Ovary (tissue), 9 donors: ENCODE results near the gene MMP1. TPM values are rescaled to one million over a fixed set of nuclear protein-coding genes. Genes with fewer than 3 reads are reported as not detected.

Source experiments
- DNase-seq, 5 donors: peaks; one replicate each; pipeline ENCODE4 v3.0.0-alpha.2; 2019 to 2020
- H3K27ac ChIP-seq, 2 donors: fragments of 200-600 bp; one replicate each; pipeline versions ENCODE4 v1.5.1 to v1.8.0; 2019 to 2022
- H3K27me3 ChIP-seq: fragments of 200-600 bp; one replicate; pipeline ENCODE4 v1.8.0; 2022
- H3K36me3 ChIP-seq: fragments of 200-600 bp; sonication (generic); one replicate; pipeline ENCODE4 v1.5.1; 2019
- H3K4me1 ChIP-seq: one replicate; pipeline ENCODE4 v1.8.1; 2013; ENCODE audit warnings: mild to moderate bottlenecking, moderate library complexity; ENCODE audit not compliant: insufficient read depth
- H3K4me3 ChIP-seq: fragments of 200-600 bp; sonication (generic); one replicate; pipeline ENCODE4 v1.5.1; 2017
- H3K9me3 ChIP-seq, 2 donors: fragments of 200-600 bp in 1 of 2; sonication (generic) in 1 of 2; one replicate each; pipeline versions ENCODE4 v1.5.1 to v1.8.1; 2013 to 2019; ENCODE audit warnings: mild to moderate bottlenecking in 1 of 2, moderate library complexity in 1 of 2
- EP300 ChIP-seq: sonication (generic); formaldehyde crosslinking; IDR thresholded peaks from one replicate; pipeline ENCODE4 v1.6.1; 2017; ENCODE audit warnings: antibody characterized with exemption
- POLR2A ChIP-seq: fragments of 450-650 bp; IDR thresholded peaks from one replicate; pipeline ENCODE4 v1.6.1; 2017; ENCODE audit warnings: antibody characterized with exemption, mild to moderate bottlenecking, moderate library complexity
- WGBS, 3 donors: extraction: QIAGEN DNeasy Blood & Tissue Kit in 1 of 3; methylation state at CpG; one replicate each; pipeline versions ENCODE4 v1.1.5 to v1.1.7; 2013 to 2017; 5-methylcytosine and 5-hydroxymethylcytosine counted together
- intact Hi-C, 4 donors: fragments of 100-400 bp; cut with DNase I; formaldehyde crosslinking; loops; one replicate each; pipeline versions ENCODE4 v1.11.0 to v1.15.1; 2022 to 2023
- polyA plus RNA-seq, 2 donors: library from polyadenylated mRNA; stranded (reverse); fragments of 200-250 nt in 1 of 2; fragments of 350-450 nt in 1 of 2; fragmentation: Illumina TruSeq in 1 of 2; extraction: RNeasy Lipid Tissue Mini Kit (QIAGEN cat#74804) in 1 of 2; gene quantifications; one replicate each; pipeline ENCODE4 v1.2.3, GENCODE V29; 2013 to 2014
- total RNA-seq, 7 donors: library from RNA; depleted of rRNA in 2 of 7; stranded (reverse); fragments of >200 nt in 2 of 7; fragmentation: NEBNext Ultra II Directional in 3 of 7; extraction: Animal tissue kit (Norgen Biotek cat#: 25700) in 3 of 7; gene quantifications; one replicate each; pipeline versions ENCODE4 v1.1.0 to v1.2.4, GENCODE V29; 2016 to 2023
- TF ChIP-seq, protein P1 (sequence below), 3 donors: fragments of 450-650 bp in 2 of 3; fragments of 200-600 bp in 1 of 3; IDR thresholded peaks; one replicate each; pipeline versions ENCODE4 v1.5.1 to v1.8.0; 2016 to 2022; ENCODE audit warnings: antibody characterized with exemption in 3 of 3, mild to moderate bottlenecking in 1 of 3
- donor health status: DM: no; HTN: no; CAD: no; lungs with moderate emphysema.
- donor health status: DM: no; HTN: no; CAD: no.
- donor health status: Bipolar disorder and iron deficiency.
- donor health status: DM: yes; HTN: yes; CAD: no.
- donor health status: DM: no; HTN: no; CAD: no.
- donor health status: DM: yes; HTN: yes; CAD: no.

Gene MMP1
- total and polyA plus RNA-seq, 9 donors = 0.18 to 0.25 TPM; not detected in 7

GRCh38 chr11:102781676-102782075 is 16.3 kb downstream of the MMP1 start:
- H3K9me3 ChIP-seq = no peaks in the 10 kb centered on the region
- 83 to 91% (median 90%) methylated on average over 2 of the region's 2 CpGs for WGBS, 3 donors
- no peaks in the 10 kb centered on the region for H3K36me3 ChIP-seq
- no peak for DNase-seq
- intact Hi-C loops = no loop called here
- no peak overlapping the region for H3K27ac ChIP-seq
- no peaks in the 10 kb centered on the region for H3K4me1 ChIP-seq
- TF ChIP-seq EP300 (no peak), POLR2A (no peak)
- TF ChIP-seq, protein P1, sequence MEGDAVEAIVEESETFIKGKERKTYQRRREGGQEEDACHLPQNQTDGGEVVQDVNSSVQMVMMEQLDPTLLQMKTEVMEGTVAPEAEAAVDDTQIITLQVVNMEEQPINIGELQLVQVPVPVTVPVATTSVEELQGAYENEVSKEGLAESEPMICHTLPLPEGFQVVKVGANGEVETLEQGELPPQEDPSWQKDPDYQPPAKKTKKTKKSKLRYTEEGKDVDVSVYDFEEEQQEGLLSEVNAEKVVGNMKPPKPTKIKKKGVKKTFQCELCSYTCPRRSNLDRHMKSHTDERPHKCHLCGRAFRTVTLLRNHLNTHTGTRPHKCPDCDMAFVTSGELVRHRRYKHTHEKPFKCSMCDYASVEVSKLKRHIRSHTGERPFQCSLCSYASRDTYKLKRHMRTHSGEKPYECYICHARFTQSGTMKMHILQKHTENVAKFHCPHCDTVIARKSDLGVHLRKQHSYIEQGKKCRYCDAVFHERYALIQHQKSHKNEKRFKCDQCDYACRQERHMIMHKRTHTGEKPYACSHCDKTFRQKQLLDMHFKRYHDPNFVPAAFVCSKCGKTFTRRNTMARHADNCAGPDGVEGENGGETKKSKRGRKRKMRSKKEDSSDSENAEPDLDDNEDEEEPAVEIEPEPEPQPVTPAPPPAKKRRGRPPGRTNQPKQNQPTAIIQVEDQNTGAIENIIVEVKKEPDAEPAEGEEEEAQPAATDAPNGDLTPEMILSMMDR (IDR thresholded peaks at IDR 0.05) = no peak
- H3K4me3 ChIP-seq = no peak overlapping the region
- no peaks in the 10 kb centered on the region for H3K27me3 ChIP-seq

- DNase-seq = no peak
- WGBS, 3 donors = 2 to 4% (median 4%) methylated on average over 2 of the region's 2 CpGs
- Histone ChIP-seq H3K4me1 (no peaks in the 10 kb centered on the region), H3K9me3 (no peaks in the 10 kb centered on the region), H3K27me3 (no peaks in the 10 kb centered on the region), H3K27ac (no peak within 1 kb of the TSS), H3K4me3 (no peak within 1 kb of the TSS), H3K36me3 (no peaks in the 10 kb centered on the region)
- TF ChIP-seq, protein P1 (IDR thresholded peaks at IDR 0.05) = no peak
- TF ChIP-seq EP300 (no peak), POLR2A (no peak)
- intact Hi-C loops = no loop called here
Observed at GRCh38 chr11:102780491-102780918, 17.5 kb downstream of the MMP1 start, which contains the start of gene MMP10. Gene MMP10 (minus strand): TSS chr11:102780628. CDS start chr11:102780591, 37 bp downstream.

DNA sequence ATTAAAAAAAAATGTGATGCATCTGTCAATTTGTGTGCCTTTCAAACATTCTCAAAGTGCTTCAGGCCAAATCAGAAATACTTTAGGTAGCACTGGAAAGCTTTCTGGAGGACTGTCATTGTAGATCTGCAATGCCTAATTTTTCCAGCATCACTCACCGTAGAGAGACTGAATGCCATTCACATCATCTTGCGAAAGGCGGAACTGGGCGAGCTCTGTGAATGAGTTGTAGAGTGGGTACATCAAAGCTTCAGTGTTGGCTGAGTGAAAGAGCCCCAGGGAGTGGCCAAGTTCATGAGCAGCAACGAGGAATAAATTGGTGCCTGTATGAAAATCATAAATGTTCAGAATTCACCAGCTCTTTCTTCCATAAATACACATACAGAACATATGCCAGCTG is 21.5 kb downstream of the MMP1 start:
- intact Hi-C loops = no loop called here
- DNase-seq = no peak
- Histone ChIP-seq H3K27me3 (no peaks in the 10 kb centered on the region), H3K9me3 (no peaks in the 10 kb centered on the region), H3K4me1 (no peaks in the 10 kb centered on the region), H3K27ac (no peak overlapping the region), H3K4me3 (no peak overlapping the region), H3K36me3 (no peaks in the 10 kb centered on the region)
- 79 to 81% (median 81%) methylated on average over 5 of the region's 5 CpGs for WGBS, 3 donors
- TF ChIP-seq POLR2A (no peak), EP300 (no peak)
- TF ChIP-seq, protein P1 (IDR thresholded peaks at IDR 0.05) = no peak

- Histone ChIP-seq H3K4me1 (no peaks in the 10 kb centered on the region), H3K9me3 (no peaks in the 10 kb centered on the region), H3K36me3 (no peaks in the 10 kb centered on the region), H3K4me3 (no peak overlapping the region), H3K27ac (no peak overlapping the region), H3K27me3 (no peaks in the 10 kb centered on the region)
- no peak for TF ChIP-seq EP300
- TF ChIP-seq POLR2A = no peak
- TF ChIP-seq, protein P1 (IDR thresholded peaks at IDR 0.05) = no peak
- no peak for DNase-seq
- intact Hi-C loops = no loop called here
- WGBS, 3 donors = 39 to 48% (median 41%) methylated on average over 4 of the region's 4 CpGs
Observed at GRCh38 chr11:102773386-102773785, 24.6 kb downstream of the MMP1 start.
